Stimulated activated CD4-positive, alpha-beta T cell treated with anti-CD3 and anti-CD28 coated beads, TNF-alpha, amount 100 ng/mL, for 4 hours (primary cell): ENCODE data around the gene PTH2.

Experiments
- DNase-seq, 3 experiments: peaks; one replicate each; pipeline ENCODE4 v3.0.0-alpha.2; 2020; ENCODE audit warnings: low read depth in 3 of 3

Gene PTH2

GRCh38 chr19:49411681-49412326 is 11.4 kb downstream of the PTH2 start:
- no peak for DNase-seq

DNA sequence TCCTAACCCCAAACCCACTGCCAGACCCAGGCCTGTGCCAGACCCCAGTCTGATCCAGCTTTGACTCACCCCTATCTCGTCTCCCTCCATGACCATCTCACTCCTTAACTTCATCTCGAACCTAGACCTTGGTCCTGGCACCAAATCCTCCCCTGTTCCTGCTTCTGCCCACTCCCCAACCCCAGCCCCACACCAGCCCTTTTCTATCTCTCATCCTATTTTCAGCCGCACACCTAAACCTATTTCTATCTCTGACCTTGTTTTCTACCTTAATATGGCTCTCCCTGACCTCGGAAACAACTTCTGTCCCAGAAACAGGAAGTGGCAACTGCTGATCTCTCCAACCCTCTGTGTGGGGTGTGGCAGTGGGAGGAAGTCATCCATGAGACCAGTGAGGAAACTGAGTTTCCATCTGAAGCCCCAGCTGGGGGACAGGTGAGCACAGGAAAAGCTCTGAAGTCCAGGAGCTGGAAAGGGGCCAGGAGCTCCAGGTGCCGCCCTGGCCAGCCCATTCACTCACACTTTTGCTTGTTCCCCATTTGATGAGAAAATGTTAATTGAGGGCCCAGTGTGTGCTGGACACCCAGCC is 13.7 kb downstream of the PTH2 start:
- no peak for DNase-seq

- no peak for DNase-seq
Observed at GRCh38 chr19:49408816-49409440, 14.3 kb downstream of the PTH2 start.

DNA sequence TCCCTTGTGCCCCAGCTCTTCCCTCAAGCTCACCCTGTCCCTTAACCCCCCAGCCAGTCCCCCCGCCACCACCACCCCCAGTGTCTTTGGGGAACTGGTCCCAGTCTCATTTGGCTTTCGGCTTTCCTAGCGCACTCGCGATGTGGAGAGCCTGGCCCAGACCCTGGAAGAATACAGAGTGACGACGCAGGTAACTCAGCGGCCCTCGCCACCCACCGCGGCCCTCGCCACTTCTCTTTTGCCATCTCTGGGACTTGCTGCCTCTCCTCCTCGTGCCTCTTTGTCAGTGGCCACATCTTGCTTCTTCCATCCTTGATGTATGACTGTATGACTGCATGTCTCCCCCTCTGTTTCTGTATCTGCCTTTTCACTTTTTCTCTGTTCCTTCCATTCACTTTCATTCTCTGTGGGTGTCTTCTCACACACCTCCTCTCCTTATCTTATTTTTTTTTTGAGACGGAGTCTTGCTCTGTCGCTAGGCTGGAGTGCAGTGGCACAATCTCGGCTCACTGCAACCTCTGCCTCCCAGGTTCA is 15.7 kb downstream of the PTH2 start:
- no peak for DNase-seq

DNA sequence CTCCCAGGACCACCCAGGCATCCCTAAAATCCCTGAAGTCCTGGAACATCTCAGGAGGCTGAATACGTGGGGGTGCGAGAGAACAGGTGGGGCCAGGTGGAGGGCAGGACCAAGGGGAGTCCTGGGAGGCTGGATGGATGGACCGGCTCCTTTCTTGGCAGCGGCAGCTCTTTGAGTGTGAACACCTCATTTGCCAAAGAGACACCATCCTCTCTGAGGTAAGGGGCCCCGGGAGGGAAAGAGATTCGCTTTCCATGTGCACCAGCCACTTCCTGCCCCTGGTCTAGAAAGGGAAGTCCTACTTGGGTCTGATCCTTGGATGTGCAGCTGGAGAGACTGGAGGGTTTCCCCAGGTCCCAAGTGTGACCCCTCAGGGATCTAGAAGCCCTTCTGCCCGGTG is 16.2 kb downstream of the PTH2 start:
- no peak for DNase-seq

DNA sequence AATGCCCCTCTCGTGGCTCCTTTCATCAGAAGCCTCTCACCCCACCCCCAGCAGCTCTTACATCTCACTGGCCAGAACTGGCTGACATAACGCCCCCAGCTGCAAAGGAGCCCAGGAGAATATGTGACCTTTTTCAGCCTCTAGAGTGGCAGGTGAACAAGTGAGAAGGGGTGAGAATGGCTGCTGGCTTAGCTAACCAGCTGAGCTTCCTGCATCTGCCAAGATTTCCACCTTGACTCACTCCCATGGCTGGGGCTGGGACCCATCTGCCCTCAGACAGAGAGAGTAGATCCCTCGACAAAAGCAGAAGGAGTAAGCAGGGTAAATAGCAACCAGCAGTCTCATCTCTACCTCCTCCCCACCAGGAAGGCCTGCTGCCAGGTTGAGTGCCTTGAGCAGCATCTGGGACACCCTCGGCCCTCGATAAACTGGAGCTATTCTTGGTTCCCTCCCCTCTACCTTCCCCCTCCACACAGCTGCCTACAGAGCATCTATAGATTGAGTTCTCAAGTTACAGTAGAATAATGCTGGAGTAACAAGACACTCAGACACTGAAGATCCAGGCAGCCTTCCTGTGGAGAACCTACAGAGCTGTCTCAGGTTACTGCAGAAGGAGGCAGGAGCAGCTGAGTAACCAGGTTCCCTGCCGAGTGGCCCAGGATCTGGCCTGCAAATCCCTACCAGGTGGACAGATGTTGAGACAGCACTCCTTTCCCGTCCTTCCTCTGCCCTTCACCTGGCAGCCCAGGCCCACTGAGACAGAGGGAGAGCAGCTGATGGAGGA is 19.6 kb downstream of the PTH2 start:
- no peak for DNase-seq

DNA sequence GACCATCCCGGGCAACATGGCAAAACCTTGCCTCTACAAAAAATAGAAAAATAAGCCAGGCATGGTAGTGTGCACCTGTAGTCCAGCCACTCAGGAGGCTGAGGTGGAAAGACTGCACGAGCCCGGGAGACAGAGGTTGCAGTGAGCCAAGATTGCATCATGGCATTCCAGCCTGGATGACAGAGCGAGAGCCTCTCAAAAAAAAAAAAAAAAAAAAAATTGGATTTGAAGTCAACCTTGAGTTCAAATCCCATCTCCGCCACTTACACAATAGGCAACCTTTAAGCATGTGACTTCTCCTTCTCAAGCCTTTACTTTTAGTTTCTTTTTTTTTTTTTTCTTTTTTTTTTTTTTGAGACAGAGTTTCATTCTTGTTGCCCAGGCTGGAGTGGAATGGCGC is 23.2 kb downstream of the PTH2 start:
- no peak for DNase-seq

GRCh38 chr19:49398931-49399330 is 24.3 kb downstream of the PTH2 start:
- no peak for DNase-seq

DNA sequence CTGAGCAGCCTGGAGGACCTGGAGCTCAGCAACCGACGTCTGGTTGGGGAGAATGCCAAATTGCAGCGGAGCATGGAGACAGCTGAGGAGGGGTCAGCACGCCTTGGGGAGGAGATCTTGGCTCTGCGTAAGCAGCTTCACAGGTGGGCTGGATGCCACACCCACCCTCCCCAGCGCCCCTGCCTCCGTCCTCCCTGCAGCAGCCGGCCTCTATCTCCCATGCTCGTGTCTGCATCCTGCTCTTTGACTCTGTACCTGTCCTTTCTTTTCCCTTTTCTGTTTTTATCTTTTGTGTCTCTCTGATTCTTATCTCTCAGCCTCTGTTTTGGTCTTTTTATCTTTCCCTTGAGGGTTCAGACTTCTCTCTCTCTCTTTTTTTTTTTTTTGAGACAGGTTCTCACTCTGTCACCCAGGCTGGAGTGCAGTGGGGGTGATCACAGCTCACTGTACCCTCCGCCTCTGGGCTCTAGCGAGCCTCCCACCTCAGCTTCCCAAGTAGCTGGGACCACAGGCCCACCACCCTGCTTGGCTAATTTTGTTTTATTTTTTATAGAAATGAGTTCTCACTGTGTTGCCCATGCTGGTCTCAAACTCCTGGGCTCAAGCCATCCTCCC is 25.1 kb downstream of the PTH2 start:
- DNase-seq: no peak

DNA sequence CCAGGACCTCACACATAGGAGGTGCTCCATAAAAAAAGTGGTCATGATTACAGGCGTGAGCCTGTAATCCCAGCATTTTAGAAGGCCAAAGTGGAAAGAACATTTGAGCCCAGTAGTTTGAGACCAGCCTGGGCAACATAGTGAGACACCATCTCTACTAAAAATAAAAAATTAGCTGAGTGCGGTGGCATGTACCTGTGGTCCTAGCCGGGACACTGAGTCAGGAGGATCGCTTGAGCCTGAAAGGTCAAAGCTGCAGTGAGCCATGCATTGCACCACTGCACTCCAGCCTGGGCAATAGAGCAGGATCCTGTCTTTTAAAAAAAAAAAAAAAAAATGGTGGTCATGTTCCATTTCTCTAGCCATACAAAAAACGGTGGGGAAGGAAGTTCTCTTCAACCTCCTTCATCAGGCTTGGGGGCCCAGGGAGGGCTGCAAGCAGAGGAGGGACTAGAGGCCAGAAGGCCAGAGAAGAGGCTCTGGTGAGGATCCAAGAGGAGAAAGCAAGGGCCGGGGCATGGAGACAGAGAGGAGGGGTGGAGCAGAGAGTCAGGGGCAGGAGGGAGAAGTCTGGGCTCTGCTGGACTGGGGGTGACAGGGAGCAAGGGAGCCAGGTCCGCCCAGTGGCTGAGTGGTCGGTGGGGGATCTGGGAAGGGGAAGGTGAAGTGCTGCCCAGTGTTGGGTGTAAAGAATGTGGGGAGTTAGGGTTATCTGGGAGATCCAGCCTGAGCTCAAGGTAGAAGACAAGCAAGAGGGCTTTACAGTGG is 26.3 kb downstream of the PTH2 start:
- no peak for DNase-seq

DNA sequence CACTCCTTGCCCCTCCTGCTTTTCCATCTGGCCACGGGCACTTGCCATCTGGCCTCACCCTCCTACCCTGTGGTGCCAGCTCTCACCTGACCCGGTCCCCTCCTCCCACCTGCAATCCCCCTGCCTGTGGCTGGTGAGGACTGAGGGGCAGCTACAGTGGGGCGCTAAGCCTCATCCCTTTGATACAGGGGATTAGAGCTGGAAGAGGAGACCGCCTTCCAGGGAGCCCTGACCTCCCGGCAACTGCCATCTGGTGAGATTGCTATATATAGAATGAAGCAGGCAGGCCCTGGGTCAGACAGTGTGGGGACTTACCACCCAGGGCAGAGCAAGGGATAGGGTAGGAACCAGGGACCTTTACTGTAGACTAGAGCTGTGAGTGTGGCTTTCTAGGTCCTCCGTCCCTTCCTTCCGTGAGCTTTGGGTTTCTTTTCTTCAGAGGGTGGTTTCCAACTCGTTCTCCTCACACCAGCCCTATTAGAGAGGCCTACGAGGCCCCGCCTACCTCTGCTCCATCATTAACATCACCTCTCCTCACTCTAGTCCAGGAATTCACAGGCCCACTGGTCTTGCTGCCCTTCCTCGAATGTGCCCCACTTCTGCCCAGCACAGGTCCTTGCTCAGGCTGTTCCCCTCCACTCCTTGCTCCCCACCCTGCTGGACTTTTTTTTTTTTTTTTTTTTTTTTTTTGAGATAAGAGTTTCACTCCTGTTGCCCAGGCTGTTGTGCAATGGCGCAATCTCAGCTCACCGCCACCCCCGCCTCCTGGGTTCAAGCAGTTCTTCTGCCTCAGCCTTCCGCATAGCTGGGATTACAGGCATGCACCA is 27.4 kb downstream of the PTH2 start:
- DNase-seq: no peak

- no peak for DNase-seq
Observed at GRCh38 chr19:49393881-49394280, 29.4 kb downstream of the PTH2 start.

- DNase-seq: peak; percentile 56 to 64 (median 61)
Observed at GRCh38 chr19:49391581-49392399, 31.5 kb downstream of the PTH2 start.

- DNase-seq: no peak
Observed at GRCh38 chr19:49390929-49391359, 32.3 kb downstream of the PTH2 start.

GRCh38 chr19:49390131-49390928 is 32.9 kb downstream of the PTH2 start:
- no peak for DNase-seq

DNA sequence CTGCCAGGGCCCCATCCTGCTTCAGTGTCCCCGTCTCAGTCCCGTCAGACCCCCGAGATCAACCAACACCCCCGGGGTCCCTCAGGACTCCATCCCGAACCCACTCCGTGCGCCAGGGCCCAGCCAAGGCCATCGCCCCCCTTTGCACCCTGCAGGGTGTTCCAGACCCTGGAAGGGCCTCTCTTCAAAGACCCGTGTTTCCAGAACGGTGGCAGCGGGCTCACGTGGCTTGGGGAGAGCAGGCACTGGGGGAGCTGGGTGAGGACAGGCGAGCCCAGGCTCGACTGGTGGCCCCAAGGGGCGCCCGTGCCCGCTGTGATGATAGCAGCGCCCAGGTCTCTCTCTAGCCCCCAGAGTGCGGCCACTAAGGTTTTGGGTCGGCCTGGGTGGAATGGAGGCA is 33.8 kb downstream of the PTH2 start:
- no peak for DNase-seq

DNA sequence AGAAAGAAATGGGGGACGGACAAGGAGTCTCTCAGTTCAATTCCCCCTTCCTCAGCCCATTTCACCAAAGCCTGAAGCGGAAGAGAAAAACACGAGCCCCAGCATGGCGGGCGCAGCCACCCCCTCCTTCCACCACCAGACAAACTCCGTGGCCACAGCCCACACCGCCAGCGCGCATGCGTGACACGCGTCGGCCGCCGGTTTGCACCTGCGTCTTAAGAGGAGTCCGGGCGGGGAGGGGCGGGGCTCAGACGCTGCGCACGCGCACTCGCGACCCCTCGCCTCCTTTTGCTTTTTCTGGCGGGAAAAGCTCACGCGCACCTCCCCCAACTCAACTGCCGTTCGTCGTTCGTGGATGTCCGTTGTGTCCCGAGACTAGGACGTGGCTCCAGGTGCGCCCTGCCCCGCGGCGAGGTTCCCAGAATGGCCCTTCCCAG is 35.3 kb downstream of the PTH2 start, which contains the start of gene KASH5:
KASH5 (plus strand) TSS at position 314 of the 437 bp plus-strand sequence. CDS start 2,635 bp downstream, outside the sequence.
- peak; percentile 72 to 81 (median 76) for DNase-seq

DNA sequence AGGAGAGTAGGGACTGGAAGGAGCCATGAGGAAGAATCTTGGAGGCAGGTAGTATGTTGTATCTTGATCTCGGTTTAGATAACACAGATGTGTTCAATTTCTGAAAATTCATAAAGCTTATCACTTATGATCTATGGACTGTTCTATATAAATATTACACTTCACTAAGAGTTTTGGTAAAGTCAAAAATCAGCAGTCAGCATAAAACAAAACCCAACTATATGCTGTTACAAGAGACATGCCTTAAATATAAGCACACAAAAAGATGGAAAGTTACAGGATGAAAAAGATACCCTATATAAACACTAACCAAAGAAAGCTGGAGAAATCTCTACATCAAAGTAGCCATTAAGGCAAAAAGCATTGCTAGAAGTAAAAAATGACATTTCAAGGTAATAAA is 39.6 kb downstream of the PTH2 start:
- DNase-seq: no peak
